HG02610 (cell line): ENCODE data around the gene ROR1.

Experiments
- ATAC-seq: cut with Tn5 transposase; IDR thresholded peaks from one replicate; pipeline ENCODE4 v1.9.1; 2021; ENCODE audit warnings: mild to moderate bottlenecking, moderate library complexity; ENCODE audit not compliant: unreplicated experiment

ROR1 gene

GRCh38 chr1:63928186-63929105 is 154.6 kb downstream of the ROR1 start:
- ATAC-seq: no peak

GRCh38 chr1:63929106-63929478 is 155.3 kb downstream of the ROR1 start:
- no peak for ATAC-seq

- ATAC-seq: no peak
These were observed 157.7 kb downstream of the ROR1 start for GRCh38 chr1:63931468-63931867.

GRCh38 chr1:63934697-63935096 is 160.9 kb downstream of the ROR1 start:
- no peak for ATAC-seq

GRCh38 chr1:63935143-63935542 is 161.3 kb downstream of the ROR1 start:
- ATAC-seq: no peak

GRCh38 chr1:63935553-63935952 is 161.7 kb downstream of the ROR1 start:
- no peak for ATAC-seq

GRCh38 chr1:63936276-63936675 is 162.5 kb downstream of the ROR1 start:
- no peak for ATAC-seq

GRCh38 chr1:63936801-63937200 is 163.0 kb downstream of the ROR1 start:
- no peak for ATAC-seq

- no peak for ATAC-seq
These were observed 163.7 kb downstream of the ROR1 start for GRCh38 chr1:63937461-63938022.

- ATAC-seq: no peak
These were observed 166.6 kb downstream of the ROR1 start for GRCh38 chr1:63940440-63940839.

GRCh38 chr1:63943393-63943792 is 169.6 kb downstream of the ROR1 start:
- ATAC-seq: no peak

GRCh38 chr1:63945943-63946342 is 172.1 kb downstream of the ROR1 start:
- ATAC-seq: no peak

- no peak for ATAC-seq
These were observed 173.2 kb downstream of the ROR1 start for GRCh38 chr1:63946866-63947491.

- no peak for ATAC-seq
These were observed 174.1 kb downstream of the ROR1 start for GRCh38 chr1:63947904-63948303.

GRCh38 chr1:63950023-63950422 is 176.2 kb downstream of the ROR1 start:
- no peak for ATAC-seq

- no peak for ATAC-seq
These were observed 177.5 kb downstream of the ROR1 start for GRCh38 chr1:63951059-63951946.

GRCh38 chr1:63954187-63954586 is 180.4 kb downstream of the ROR1 start:
- no peak for ATAC-seq

GRCh38 chr1:63955370-63956145 is 181.7 kb downstream of the ROR1 start:
- no peak for ATAC-seq

GRCh38 chr1:63958556-63958955 is 184.7 kb downstream of the ROR1 start:
- no peak for ATAC-seq

- no peak for ATAC-seq
These were observed 186.5 kb downstream of the ROR1 start for GRCh38 chr1:63960326-63960725.
